Measurements from ENCODE around the gene ASB4.

GRCh38 chr7:95440394-95441038 lies 45.2 kb upstream of the ASB4 start:
- no peak for TF ChIP-seq POLR2A (IDR thresholded peaks at IDR 0.05; ENCODE audit: low read length)
- no peak for TF ChIP-seq GATA1 (IDR thresholded peaks at IDR 0.05; ENCODE audit: low read depth, low read length)
